GM18502 (cell line): ENCODE results near the gene L2HGDH.
"Not testable (repeated sequence)": the region's sequence is repeated elsewhere in the genome, so short reads cannot be mapped to it uniquely, and the experiment has no call there.

Experiments
- ATAC-seq: cut with Tn5 transposase; IDR thresholded peaks from one replicate; pipeline ENCODE4 v1.9.1; 2021; ENCODE audit warnings: mild to moderate bottlenecking; ENCODE audit not compliant: unreplicated experiment, poor library complexity

The L2HGDH gene

DNA sequence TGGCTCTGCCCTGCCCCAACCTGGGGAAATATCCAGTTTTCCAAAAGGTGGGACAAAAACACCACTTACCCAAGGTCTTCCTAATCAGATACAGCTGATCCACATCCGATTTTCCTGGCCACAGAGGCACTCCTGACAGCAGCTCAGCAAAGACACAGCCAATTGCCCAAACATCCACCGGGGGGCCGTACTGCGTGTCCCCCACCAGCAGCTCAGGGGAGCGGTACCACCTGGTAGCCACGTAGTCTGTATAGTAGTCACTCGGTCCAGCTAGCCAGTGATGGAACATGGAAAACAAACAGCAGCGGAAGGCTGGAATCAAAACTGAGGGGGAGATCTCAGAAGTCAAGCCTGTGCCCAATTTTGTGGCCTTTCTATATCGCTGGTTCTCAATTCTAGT, 28.9 kb upstream of the L2HGDH start:
- ATAC-seq, result no peak

GRCh38 chr14:50340045-50340444, 28.0 kb upstream of the L2HGDH start:
- ATAC-seq, result no peak

- no peak for ATAC-seq
Observed at GRCh38 chr14:50339178-50339804, 27.3 kb upstream of the L2HGDH start.

DNA sequence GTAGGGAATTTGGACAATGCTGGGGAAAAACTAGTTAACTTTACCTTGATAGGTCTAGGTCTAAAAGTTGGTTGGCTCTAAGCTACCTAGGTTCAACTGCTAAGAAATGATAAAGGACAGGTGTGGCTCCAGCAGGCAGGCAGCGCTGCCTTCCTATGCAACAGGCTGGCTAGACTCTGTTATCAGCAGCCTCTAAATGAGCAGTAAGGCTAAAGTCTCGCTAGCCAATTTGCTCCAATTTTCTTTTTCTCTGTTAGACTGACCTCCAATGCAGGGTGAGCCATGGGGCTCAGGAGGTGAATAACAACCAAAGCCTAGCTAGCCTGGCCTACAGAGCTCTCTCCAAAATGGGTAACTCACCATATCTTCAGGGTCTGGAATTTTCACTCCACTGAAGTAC, 26.6 kb upstream of the L2HGDH start:
- ATAC-seq, result no peak

DNA sequence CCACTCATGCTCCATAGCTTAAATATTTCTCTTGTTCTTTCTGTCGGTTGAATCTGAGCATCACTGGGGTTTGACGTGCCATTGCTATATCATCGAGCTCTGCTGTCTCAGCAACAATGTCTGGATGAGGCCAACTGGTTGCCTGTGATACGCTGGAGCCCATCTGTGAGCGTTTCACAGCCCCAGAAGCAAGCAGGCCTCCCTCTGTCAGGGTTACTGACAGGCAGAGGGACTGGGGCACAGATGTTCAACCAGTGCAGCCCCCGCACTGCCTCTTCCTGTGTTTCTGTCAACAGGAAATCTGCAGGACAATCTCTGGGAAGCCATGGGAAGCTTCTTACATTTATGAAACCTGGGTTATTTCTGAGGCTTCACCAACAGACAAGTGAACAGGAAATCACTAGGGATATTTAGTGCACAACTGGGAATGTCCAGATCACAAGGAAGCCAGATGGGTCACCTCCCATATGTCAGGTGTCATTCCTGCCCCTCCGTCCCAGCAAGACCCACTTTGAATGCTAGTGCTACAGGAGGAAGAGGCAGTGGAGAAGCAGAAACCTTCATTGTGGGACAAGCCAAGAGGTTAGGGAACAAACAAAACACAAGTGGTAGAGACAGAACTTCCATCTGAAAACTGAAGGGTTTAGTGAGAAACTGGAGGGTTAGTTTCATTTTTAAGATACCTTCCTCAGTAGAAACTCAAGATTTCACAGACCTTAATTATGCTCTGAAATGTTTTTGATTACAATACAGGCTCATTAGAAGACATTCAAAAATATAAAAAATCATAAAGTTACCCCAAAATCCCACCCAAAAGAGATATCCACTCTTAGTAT, 24.2 kb upstream of the L2HGDH start:
- no peak for ATAC-seq

DNA sequence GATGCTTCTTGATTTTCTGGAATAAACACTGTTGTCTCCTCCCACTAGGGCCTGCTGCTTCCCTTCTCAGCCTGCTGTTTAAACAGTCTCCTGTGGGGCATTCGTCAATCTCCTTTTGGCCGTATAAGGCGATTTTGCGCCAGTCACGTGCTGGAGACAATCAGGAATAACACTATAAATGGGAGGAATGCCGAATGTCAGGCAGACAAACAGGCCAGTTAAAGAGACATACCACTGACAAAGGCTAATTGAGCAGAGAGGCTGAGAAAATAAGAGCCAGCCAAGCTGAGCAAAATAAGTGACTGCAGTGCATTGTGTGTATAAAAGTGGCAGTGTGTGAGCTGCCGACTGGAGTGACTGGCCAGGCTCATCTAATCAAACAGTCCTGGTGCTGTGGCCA, 23.4 kb upstream of the L2HGDH start:
- no peak for ATAC-seq

DNA sequence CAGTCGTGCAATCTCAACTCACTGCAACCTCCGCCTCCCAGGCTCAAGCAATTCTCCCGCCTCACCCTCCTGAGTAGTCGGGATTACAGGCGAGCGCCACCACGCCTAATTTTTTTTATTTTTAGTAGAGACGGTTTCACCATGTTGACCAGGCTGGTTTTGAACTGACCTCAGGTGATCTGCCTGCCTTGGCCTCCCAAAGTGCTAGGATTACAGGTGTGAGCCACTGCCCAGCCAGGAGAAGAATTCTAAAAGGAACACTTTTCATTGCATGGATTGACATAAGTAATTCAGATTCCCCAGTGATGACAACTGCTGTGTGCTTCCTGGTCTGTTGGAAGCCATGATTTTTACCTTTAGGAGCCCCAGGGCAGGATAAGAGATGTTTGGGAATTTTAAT, 22.2 kb upstream of the L2HGDH start:
- no peak for ATAC-seq

DNA sequence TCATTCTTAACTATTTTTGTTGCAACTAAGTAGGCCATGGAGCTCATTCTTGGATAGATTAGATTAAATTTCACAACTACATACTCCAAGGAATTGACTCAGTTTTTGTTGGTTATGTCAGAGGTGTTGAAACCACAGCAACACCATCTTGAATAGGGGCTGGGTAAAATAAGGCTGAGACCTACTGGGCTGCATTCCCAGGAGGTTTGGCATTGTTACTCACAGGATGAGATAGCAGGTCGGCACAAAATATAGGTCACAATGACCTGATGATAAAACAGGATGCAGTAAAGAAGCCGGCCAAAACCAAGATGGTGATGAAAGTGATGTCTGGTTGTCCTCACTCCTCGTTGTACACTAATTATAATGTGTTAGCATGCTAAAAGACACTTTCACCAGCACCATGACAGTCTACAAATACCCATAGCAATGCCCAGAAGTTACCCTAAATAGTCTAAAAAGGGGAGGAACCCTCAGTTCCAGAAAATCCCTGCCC, 21.0 kb upstream of the L2HGDH start:
- ATAC-seq, result no peak

GRCh38 chr14:50331596-50331995, 19.6 kb upstream of the L2HGDH start:
- no peak for ATAC-seq

DNA sequence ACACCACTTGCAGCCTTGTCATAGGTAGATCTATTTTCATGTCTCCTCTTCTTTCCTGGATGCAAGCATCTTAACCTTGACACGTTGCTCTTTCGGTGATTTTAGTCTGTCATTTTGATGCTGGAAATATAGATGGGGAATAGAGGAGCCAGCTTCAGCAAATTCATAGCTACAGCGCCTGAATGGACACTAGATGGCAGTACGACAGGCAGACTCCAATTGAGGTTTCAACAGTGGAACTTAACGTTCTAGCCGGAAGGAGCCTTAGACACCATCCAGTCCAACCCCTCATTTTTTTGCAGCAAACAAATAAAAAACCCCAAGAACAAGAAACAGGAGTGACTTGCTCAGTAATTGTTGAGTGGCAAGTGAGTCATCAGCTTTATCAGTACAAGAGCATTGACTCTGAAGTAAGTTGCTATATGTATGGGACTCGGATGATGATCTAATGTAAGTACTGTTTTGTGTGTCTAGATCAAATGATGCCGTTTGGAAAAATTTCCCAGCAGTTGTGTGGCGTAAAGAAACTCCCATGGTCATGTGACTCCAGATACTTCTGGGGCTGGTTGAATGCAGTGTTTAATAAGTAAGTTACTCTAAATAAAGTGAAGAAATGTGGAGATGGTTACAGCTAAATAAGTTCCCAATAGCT, 9.1 kb upstream of the L2HGDH start:
- ATAC-seq, result peak; percentile 91

GRCh38 chr14:50320283-50320682, 8.3 kb upstream of the L2HGDH start:
- no peak for ATAC-seq

- ATAC-seq, result no peak
Observed at GRCh38 chr14:50319721-50320120, 7.7 kb upstream of the L2HGDH start.

DNA sequence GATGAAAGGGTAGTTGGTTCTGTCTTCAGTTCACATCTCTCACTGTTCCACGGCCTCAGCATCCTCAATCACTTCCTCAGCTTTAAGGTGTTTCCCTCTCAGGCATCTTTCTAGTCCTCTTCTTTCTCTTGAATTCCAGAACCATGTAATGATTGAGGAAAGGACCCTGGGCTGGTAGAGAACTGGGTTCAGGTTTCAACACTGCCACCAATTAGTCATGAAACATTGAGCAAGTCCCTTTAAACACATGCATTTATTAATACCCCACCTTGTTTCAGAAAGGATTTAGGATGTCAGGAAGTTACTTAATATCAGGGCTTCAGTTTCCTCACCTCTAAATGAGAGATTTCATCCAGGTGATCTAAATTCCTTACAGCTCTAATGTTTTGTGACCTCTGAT, 7.3 kb upstream of the L2HGDH start:
- ATAC-seq, result no peak

GRCh38 chr14:50318031-50318626, 6.1 kb upstream of the L2HGDH start:
- ATAC-seq, result no peak

GRCh38 chr14:50314098-50314497, 2.1 kb upstream of the L2HGDH start:
- not testable (repeated sequence) for ATAC-seq

DNA sequence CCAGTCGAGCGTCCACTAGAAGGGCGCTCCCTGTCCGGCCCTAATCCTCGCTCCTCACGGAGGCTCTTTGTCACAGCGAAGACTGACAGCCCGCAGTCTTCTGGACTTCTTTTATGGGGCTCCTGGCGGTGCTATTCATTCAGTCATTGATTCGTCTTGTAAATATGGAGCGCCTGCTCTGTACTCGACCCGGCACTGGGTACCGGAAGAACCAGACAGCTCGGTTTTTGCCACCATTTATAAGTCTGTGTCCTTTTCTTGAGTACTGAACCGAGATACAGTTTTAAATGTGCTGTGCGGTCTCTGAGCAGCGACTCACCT, 665 bp upstream of the L2HGDH start:
- ATAC-seq, result peak; percentile 28

GRCh38 chr14:50311337-50311971, 575 bp downstream of the L2HGDH start:
- no peak for ATAC-seq

GRCh38 chr14:50310445-50310844, 1.6 kb downstream of the L2HGDH start:
- no peak for ATAC-seq

DNA sequence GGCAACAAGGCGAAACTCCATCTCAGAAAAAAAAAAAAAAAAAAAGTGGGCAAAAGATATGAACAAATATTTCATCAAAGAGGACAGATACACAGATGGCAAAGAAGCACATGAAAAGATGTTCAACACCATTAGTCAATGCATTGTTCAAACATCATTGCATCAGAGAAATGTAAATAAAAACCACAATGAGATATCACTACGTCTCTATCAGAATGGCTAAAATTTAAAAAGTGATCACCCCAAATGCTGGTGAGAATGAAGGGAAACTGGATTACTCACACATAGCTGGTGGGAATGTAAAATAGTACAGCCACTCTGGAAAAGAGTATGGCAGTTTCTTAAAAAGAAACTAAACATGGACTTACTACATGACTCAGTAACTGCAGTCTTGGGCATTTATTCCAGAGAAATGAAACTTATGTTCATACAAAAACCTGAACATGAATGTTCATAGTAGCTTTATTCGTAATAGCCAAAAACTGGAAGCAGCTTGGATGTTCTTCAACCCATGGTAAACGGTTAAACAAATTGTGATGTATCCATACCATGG, 3.6 kb downstream of the L2HGDH start:
- ATAC-seq, result no peak

- ATAC-seq, result no peak
Observed at GRCh38 chr14:50303744-50304471, 8.1 kb downstream of the L2HGDH start.
